Endothelial cell of umbilical vein (primary cell): ENCODE measurements around the gene MTF1.

Source experiments
- EZH2 ChIP-seq: IDR thresholded peaks from 2 replicates; pipeline ENCODE4 v1.6.1; 2012; ENCODE audit warnings: borderline replicate concordance, low read depth, mild to moderate bottlenecking, moderate library complexity, low read length, inconsistent platforms; ENCODE audit not compliant: severe bottlenecking
- FOS ChIP-seq: IDR thresholded peaks from 2 replicates; pipeline ENCODE4 v1.6.1; 2011; ENCODE audit warnings: mild to moderate bottlenecking, low read length, moderate library complexity, borderline replicate concordance; ENCODE audit not compliant: insufficient read depth
- GATA2 ChIP-seq: IDR thresholded peaks from 2 replicates; pipeline ENCODE4 v1.7.0; 2011; ENCODE audit warnings: low read depth, mild to moderate bottlenecking, moderate library complexity, mixed read lengths, low read length; ENCODE audit not compliant: insufficient read length, insufficient read depth
- JUN ChIP-seq: IDR thresholded peaks from 2 replicates; pipeline ENCODE4 v1.6.1; 2011; ENCODE audit warnings: borderline replicate concordance, low read depth; ENCODE audit not compliant: insufficient read length, insufficient read depth
- MYC ChIP-seq: IDR thresholded peaks from one replicate; pipeline ENCODE4 v1.6.1; 2011; ENCODE audit warnings: mild to moderate bottlenecking, low read depth, low read length
- POLR2A ChIP-seq: IDR thresholded peaks from 2 replicates; pipeline ENCODE4 v1.6.1; 2012; ENCODE audit warnings: low read depth, mild to moderate bottlenecking, control low read depth, low read length
- POLR2AphosphoS5 ChIP-seq: IDR thresholded peaks from 2 replicates; pipeline ENCODE4 v1.6.1; 2012; ENCODE audit warnings: low read depth, mild to moderate bottlenecking, control low read depth, low read length, moderate library complexity; ENCODE audit not compliant: insufficient read depth
- TF ChIP-seq, protein P1 (sequence below), 2 donors: IDR thresholded peaks; 1 replicate in 1 of 2; 2 replicates in 1 of 2; pipeline ENCODE4 v1.5.1; 2011; ENCODE audit warnings: low read length in 2 of 2, mild to moderate bottlenecking in 2 of 2, moderate library complexity in 2 of 2, control low read depth in 1 of 2, inconsistent platforms in 1 of 2, low read depth in 1 of 2; ENCODE audit not compliant: insufficient read depth in 1 of 2; ENCODE audit errors: extremely low read depth in 1 of 2
- TF ChIP-seq, protein P2 (sequence below): IDR thresholded peaks from 2 replicates; pipeline ENCODE4 v1.6.1; 2011; ENCODE audit not compliant: insufficient read depth, insufficient read length

DNA sequence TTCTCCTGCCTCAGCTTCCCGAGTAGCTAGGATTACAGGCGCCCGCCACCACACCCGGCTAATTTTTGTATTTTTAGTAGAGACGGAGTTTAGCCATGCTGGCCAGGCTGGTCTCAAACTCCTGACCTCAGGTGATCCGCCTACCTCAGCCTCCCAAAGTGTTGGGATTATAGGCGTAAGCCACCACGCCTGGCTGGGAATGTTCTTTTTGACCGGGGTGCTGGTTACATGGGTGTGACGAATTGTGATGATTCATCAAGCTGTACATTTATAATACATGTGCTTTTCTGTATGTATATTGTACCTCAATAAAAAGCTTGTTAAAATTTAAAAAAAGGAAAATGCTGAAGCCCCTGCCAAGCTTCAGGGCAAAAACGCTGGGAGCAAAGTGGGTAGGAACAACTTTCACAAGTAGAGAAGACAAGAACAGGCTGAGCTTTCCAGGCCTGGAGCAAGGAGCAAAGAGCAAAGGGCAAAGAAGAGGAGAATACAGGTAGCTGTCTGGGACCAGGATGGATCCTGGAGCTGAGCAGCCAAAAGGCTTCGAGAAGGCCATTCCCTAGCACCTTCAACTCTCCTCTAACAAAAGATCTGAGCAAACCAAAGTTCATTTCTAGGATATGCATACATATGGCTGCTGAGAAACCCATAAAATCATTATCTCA lies 30.9 kb downstream of the MTF1 start:
- TF ChIP-seq FOS: no peak
- no peak for TF ChIP-seq EZH2
- TF ChIP-seq, protein P1, sequence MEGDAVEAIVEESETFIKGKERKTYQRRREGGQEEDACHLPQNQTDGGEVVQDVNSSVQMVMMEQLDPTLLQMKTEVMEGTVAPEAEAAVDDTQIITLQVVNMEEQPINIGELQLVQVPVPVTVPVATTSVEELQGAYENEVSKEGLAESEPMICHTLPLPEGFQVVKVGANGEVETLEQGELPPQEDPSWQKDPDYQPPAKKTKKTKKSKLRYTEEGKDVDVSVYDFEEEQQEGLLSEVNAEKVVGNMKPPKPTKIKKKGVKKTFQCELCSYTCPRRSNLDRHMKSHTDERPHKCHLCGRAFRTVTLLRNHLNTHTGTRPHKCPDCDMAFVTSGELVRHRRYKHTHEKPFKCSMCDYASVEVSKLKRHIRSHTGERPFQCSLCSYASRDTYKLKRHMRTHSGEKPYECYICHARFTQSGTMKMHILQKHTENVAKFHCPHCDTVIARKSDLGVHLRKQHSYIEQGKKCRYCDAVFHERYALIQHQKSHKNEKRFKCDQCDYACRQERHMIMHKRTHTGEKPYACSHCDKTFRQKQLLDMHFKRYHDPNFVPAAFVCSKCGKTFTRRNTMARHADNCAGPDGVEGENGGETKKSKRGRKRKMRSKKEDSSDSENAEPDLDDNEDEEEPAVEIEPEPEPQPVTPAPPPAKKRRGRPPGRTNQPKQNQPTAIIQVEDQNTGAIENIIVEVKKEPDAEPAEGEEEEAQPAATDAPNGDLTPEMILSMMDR (IDR thresholded peaks at IDR 0.05; ENCODE audit: extremely low read depth in 1 of 2, insufficient read depth in 1 of 2, low read depth in 1 of 2, low read length in 2 of 2): no peak
- TF ChIP-seq POLR2AphosphoS5: no peak
- no peak for TF ChIP-seq POLR2A
- TF ChIP-seq MYC: no peak
- TF ChIP-seq JUN: no peak
- TF ChIP-seq, protein P2, sequence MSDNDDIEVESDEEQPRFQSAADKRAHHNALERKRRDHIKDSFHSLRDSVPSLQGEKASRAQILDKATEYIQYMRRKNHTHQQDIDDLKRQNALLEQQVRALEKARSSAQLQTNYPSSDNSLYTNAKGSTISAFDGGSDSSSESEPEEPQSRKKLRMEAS: no peak
- TF ChIP-seq GATA2: no peak
